Upper lobe of left lung (tissue), 6 donors: ENCODE results near the gene CA5A. TPM values are rescaled to one million over a fixed set of nuclear protein-coding genes. Genes with fewer than 3 reads are reported as not detected.

Source experiments
- ATAC-seq, 2 donors: fragments of 200-7000 bp; cut with Tn5 transposase; one replicate each; pipeline ENCODE4 v1.9.1; 2022; ENCODE audit warnings: mild to moderate bottlenecking in 2 of 2, moderate library complexity in 2 of 2; ENCODE audit not compliant: low FRiP score in 2 of 2
- DNase-seq, 2 donors: peaks; one replicate each; pipeline ENCODE4 v3.0.0-alpha.2; 2019 to 2020
- H3K27ac ChIP-seq, 4 donors: fragments of 200-600 bp; sonication (generic); one replicate each; pipeline ENCODE4 v1.5.1; 2016 to 2019
- H3K27me3 ChIP-seq, 4 donors: fragments of 200-600 bp; sonication (generic); one replicate each; pipeline ENCODE4 v1.5.1; 2017 to 2019
- H3K36me3 ChIP-seq, 4 donors: fragments of 200-600 bp; sonication (generic); one replicate each; pipeline ENCODE4 v1.5.1; 2016 to 2019
- H3K4me1 ChIP-seq, 4 donors: fragments of 200-600 bp; sonication (generic); one replicate each; pipeline ENCODE4 v1.5.1; 2018 to 2019
- H3K4me3 ChIP-seq, 4 donors: fragments of 200-600 bp; sonication (generic); one replicate each; pipeline ENCODE4 v1.5.1; 2017 to 2019; ENCODE audit warnings: mild to moderate bottlenecking in 2 of 4, moderate library complexity in 1 of 4
- H3K9me3 ChIP-seq, 4 donors: fragments of 200-600 bp; sonication (generic); one replicate each; pipeline ENCODE4 v1.5.1; 2018 to 2019
- EP300 ChIP-seq, 4 donors: sonication (generic); formaldehyde crosslinking; IDR thresholded peaks; one replicate each; pipeline ENCODE4 v1.5.1; 2017; ENCODE audit warnings: antibody characterized with exemption in 4 of 4, control low read depth in 2 of 4
- POLR2A ChIP-seq, 4 donors: fragments of 450-650 bp; IDR thresholded peaks; one replicate each; pipeline ENCODE4 v1.5.1; 2016 to 2017; ENCODE audit warnings: antibody characterized with exemption in 4 of 4, mild to moderate bottlenecking in 2 of 4
- POLR2AphosphoS5 ChIP-seq, 2 donors: sonication (generic); formaldehyde crosslinking; IDR thresholded peaks; one replicate each; pipeline ENCODE4 v1.5.1; 2017; ENCODE audit warnings: antibody characterized with exemption in 2 of 2
- WGBS, 2 donors: methylation state at CpG; one replicate each; pipeline ENCODE4 v1.1.5; 2017 to 2018; 5-methylcytosine and 5-hydroxymethylcytosine counted together
- total RNA-seq, 6 donors: library from RNA; depleted of rRNA in 4 of 6; stranded (reverse); fragments of >200 nt in 4 of 6; gene quantifications; one replicate each; pipeline versions ENCODE4 v1.1.0 to v1.2.1, GENCODE V29; 2016 to 2021
- TF ChIP-seq, protein P1 (sequence below), 6 experiments: fragments of 450-650 bp in 4 of 6; fragments of 200-600 bp in 2 of 6; sonication (generic) in 2 of 6; IDR thresholded peaks; one replicate each; pipeline ENCODE4 v1.5.1; 2016 to 2019; ENCODE audit warnings: antibody characterized with exemption in 6 of 6
- donor health status: DM: no; HTN: no; CAD: no; lungs with moderate emphysema.
- donor health status: DM: no; HTN: yes; CAD: no; lungs with severe emphysema.

Gene CA5A
- total RNA-seq, 6 donors from 2014 or later, result under 0.01 to 0.20 (median 0.11) TPM; not detected in 3

DNA sequence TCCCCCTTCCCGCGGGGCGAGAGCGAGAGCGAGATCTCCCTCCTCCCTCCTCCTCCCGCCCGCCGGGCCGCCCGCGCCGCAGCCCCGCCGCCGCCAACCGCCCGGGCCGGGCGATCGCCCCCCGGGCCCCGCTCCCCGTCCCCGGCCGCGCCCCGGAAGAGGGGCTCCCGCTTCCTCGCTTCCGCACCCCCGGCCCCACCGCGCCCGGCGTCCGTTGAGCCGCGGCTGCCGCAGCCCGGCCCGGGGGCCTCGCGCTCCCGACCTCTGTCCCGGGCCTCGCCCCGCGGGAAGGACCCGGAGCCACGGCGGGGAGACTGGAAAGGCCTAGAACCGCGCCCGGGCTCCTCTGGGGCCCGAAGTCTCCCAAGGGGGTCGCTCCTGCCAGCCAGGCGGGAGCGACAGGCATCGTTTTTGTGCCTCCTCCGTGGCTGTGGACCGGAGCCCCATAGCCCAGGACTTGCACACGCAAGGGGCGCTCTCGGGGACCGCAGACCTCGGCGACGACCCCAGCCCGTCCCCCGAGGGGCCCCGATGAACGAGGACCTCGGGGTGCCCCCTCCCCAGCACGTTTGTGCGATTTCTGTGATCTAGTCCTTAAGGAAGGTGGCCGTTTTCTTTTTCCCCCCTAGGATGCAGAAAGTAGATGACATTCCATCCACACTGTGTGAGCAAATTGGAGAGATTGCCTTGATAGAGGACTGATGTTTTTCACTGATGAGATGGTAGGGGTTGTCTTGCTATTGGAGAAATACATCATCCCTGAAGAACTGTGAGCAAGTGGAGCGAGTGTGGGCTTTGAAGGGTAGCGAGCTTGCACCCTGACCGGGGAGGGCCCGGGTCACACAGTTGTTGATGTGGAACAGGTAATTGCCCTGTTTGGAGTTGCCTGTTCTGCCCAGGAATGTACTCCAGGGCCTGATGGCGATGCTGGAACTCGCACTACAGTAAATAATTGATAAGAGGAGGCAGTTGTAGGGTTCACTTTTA is 15.5 kb upstream of the CA5A start:
- Histone ChIP-seq H3K9me3 (no peaks in the 10 kb centered on the region), H3K4me3 (peak overlapping the region; percentile 81 to 93 (median 84)), H3K36me3 (peaks cover 0 to under 1% (median 0%) of the 10 kb centered on the region in 4 donors), H3K27me3 (no peaks in the 10 kb centered on the region), H3K27ac (peak overlapping the region; percentile 96 to 98 (median 97)), H3K4me1 (peaks cover 47 to 55% (median 52%) of the 10 kb centered on the region in 4 donors)
- 5 to 8% methylated on average over 16 to 42 of the region's 82 CpGs for WGBS, 2 donors
- ATAC-seq (no peak), DNase-seq (no peak)
- TF ChIP-seq, protein P1, sequence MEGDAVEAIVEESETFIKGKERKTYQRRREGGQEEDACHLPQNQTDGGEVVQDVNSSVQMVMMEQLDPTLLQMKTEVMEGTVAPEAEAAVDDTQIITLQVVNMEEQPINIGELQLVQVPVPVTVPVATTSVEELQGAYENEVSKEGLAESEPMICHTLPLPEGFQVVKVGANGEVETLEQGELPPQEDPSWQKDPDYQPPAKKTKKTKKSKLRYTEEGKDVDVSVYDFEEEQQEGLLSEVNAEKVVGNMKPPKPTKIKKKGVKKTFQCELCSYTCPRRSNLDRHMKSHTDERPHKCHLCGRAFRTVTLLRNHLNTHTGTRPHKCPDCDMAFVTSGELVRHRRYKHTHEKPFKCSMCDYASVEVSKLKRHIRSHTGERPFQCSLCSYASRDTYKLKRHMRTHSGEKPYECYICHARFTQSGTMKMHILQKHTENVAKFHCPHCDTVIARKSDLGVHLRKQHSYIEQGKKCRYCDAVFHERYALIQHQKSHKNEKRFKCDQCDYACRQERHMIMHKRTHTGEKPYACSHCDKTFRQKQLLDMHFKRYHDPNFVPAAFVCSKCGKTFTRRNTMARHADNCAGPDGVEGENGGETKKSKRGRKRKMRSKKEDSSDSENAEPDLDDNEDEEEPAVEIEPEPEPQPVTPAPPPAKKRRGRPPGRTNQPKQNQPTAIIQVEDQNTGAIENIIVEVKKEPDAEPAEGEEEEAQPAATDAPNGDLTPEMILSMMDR (IDR thresholded peaks at IDR 0.05), result peak in 1 of 6 experiments; percentile 19
- TF ChIP-seq POLR2AphosphoS5 (IDR thresholded peaks at IDR 0.05) (no peak), POLR2A (IDR thresholded peaks at IDR 0.05) (peak in 1 of 4 donors; percentile 26)

DNA sequence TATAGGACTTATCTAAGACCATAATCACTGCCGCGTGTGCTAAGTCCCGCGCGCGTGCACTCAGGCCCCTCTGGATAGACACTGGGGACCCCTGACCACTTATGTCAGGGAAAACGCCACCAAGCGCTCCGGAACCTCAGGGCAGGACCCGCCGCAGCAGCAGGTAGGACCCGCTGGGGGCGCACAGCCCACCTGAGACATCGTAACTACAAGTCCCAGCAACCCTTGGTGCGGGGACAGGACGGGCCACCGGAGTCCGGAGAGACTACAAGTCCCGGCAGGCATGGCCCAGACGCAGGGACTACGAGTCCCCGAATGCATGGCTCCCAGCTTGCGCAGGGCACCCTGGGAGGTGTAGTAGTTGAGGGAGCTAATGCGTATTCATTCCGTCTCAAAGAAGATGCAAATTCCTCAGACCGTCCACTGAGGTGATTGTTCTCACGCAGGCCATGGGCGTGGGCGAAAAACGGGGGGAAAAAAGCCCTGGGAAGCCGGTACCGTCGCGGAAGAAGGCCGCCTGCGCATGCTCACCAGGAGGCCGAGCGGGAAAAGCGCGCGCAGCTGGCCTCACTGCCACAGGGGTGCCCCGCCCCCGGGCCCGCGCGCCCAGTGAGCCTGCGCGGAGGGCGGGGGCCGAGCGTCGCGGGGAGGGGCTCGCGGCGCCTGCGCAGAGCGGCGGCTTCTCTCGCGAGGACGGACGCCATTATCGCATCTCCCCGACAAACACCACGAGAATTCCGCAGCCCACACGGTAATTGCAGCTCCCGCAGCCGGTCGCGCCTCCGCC is 14.6 kb upstream of the CA5A start, which contains the start of gene BANP:
TSS of gene BANP (plus strand) at position 670 of the 787 bp plus-strand sequence. CDS start 23,682 bp downstream, outside the sequence.
- H3K36me3 ChIP-seq, result no peaks in the 10 kb centered on the region
- H3K4me1 ChIP-seq, result peaks cover 39 to 48% (median 43%) of the 10 kb centered on the region in 4 donors
- WGBS, 2 donors, result 0 to 1% methylated on average over 34 to 43 of the region's 73 CpGs
- peak within 1 kb of the TSS; percentile 96 to 98 (median 97) for H3K27ac ChIP-seq
- peak in 1 of 4 donors; percentile 44 for TF ChIP-seq EP300 (IDR thresholded peaks at IDR 0.05)
- TF ChIP-seq POLR2A (IDR thresholded peaks at IDR 0.05), result peak in 2 of 4 donors; percentile 33 to 80
- peak; percentile 56 to 83 for TF ChIP-seq POLR2AphosphoS5 (IDR thresholded peaks at IDR 0.05)
- TF ChIP-seq, protein P1 (IDR thresholded peaks at IDR 0.05), result peak in 5 of 6 experiments; percentile 41 to 81 (median 56)
- no peaks in the 10 kb centered on the region for H3K9me3 ChIP-seq
- DNase-seq (peak; percentile 99 to 100), ATAC-seq (peak; percentile 97 to 98)
- H3K4me3 ChIP-seq, result peak within 1 kb of the TSS; percentile 81 to 93 (median 84)
- H3K27me3 ChIP-seq, result no peaks in the 10 kb centered on the region

DNA sequence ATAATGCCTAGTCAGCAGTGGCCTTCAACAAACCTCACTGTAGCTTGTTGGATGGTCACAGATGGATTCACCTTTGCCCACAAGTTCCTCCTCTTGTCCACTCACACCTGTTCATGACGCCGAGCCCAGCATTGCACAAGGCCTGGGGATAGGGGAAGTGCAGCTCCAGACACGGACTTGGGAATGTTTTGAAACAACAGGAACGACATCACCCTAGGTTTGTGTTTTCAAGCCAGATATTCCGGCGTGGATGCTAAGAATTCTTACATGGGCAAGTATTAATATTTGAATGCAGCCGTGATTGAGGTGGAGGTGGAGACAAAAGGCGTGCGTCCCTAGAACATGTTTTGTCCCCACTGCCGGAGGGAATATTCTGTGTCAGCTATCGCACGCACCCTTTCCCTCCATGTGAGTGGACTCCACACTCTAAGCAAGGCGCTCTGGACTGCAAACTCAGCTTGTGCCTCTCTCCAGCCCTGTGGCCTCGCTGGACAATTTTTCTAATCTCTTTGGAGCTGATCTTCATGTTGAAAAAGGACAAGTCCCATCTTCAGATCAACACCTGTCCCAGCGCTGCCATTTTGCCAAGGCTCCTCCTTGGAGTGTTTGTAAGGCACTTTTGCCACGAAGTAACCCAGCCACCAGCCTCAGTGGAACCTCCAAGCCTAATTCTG is 12.9 kb upstream of the CA5A start:
- H3K27me3 ChIP-seq, result no peaks in the 10 kb centered on the region
- 83 to 84% methylated on average over 16 of the region's 16 CpGs for WGBS, 2 donors
- peaks cover 24 to 38% (median 35%) of the 10 kb centered on the region in 4 donors for H3K4me1 ChIP-seq
- no peak for ATAC-seq
- H3K36me3 ChIP-seq, result no peaks in the 10 kb centered on the region
- H3K9me3 ChIP-seq, result no peaks in the 10 kb centered on the region
- peak overlapping the region in 1 of 4 donors; percentile 64 for H3K27ac ChIP-seq
- TF ChIP-seq POLR2AphosphoS5 (IDR thresholded peaks at IDR 0.05), result no peak
- DNase-seq, result no peak
- H3K4me3 ChIP-seq, result no peak overlapping the region

DNA sequence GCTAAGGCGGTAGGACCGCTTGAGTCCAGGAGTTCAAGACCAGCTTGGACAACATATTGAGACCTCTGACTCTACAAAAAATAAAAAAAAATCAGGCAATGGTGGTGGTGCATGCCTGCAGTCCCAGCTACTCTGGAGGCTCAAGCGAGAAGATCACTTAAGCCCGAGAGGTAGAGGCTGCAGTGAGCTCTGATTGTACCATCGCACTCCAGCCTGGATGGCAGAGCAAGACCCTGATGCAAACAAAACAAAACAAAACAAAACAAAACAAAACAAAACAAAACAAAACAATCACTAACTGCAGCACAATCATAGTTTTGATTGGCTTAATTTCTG is 12.4 kb upstream of the CA5A start:
- no peaks in the 10 kb centered on the region for H3K27me3 ChIP-seq
- ATAC-seq, result no peak
- no peak overlapping the region for H3K4me3 ChIP-seq
- H3K27ac ChIP-seq, result peak overlapping the region in 3 of 4 donors; percentile 55 to 69 (median 64)
- H3K36me3 ChIP-seq, result no peaks in the 10 kb centered on the region
- no peaks in the 10 kb centered on the region for H3K9me3 ChIP-seq
- TF ChIP-seq POLR2AphosphoS5 (IDR thresholded peaks at IDR 0.05), result no peak
- no peak for TF ChIP-seq POLR2A (IDR thresholded peaks at IDR 0.05)
- TF ChIP-seq, protein P1 (IDR thresholded peaks at IDR 0.05), result no peak
- no peak for TF ChIP-seq EP300 (IDR thresholded peaks at IDR 0.05)
- DNase-seq, result no peak
- WGBS, 2 donors, result 95 to 98% methylated on average over 5 of the region's 5 CpGs
- H3K4me1 ChIP-seq, result peaks cover 19 to 34% (median 30%) of the 10 kb centered on the region in 4 donors
